HG02678 (cell line): Measurements from ENCODE around the gene PAGR1.

Source experiments
- ATAC-seq: cut with Tn5 transposase; IDR thresholded peaks from one replicate; pipeline ENCODE4 v1.9.1; 2021; ENCODE audit warnings: mild to moderate bottlenecking, moderate library complexity; ENCODE audit not compliant: unreplicated experiment

The PAGR1 gene

DNA sequence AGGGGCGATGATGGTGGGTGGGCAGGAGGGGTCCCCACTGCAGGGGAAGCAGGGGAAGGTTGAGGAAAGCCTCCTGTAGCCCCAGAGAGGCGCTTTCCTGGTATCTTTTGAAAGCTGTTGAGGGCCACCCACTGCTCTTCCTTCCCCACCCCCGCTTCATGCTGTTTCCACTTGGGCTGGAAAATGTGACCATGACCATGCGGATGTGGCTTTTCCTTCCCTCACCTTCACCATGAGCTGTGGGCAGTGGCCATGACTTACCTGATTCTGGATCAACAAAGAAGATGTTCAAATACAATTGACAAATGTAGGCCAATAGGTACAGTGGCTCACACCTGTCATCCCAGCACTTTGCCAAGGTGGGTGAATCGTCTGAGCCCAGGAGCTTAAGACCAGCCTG lies 18.1 kb downstream of the PAGR1 start:
- ATAC-seq = no peak

DNA sequence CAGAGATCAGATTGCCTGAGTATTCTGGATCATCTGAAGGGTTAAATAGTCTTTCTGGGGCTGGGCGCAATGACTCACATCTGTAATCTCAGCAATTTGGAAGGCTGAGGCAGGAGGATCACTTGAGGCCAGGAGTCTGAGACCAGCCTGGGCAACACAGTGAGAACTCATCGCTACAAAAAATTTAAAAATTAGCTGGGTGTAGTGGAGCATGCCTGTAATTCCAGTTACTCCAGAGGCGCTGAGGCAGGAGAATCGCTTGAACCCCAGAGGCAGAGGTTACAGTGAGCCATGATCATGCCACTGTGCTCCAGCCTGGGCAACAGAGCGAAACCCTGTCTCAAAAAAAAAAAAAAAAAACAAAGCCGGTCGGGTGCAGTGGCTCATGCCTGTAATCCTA lies 20.0 kb downstream of the PAGR1 start:
- no peak for ATAC-seq

DNA sequence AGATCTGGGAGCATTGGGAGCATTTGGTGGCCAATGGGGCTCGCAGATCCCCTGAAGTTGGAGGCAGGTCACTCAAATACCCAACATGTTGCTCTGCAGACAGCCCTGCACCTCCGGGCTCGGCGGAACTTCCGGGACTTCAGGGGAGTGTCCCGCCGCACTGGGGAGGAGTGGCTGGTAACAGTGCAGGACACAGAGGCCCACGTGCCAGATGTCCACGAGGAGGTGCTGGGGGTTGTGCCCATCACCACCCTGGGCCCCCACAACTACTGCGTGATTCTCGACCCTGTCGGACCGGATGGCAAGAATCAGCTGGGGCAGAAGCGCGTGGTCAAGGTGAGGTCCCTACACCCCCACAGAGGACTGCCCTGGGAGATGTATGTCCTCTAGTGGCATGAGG lies 20.7 kb downstream of the PAGR1 start:
- no peak for ATAC-seq

DNA sequence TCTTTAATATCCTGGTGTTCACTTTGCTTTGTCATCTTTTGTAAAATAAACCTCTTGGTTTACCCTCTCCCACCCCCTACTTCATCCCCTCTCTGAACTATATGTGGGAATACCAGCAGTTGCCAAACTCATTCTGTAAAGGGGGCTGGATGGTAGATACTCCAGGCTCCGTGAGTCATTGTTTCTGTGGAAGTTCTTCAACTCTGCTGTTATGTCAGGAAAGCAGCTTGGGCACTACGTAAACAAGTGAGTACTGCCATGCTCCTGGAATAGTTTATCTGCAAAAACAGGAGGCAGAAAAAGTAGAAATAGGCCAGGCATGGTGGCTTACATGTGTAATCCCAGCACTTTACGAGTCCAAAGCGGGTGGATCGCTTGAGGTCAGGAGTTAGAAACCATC lies 21.9 kb downstream of the PAGR1 start:
- ATAC-seq = no peak

DNA sequence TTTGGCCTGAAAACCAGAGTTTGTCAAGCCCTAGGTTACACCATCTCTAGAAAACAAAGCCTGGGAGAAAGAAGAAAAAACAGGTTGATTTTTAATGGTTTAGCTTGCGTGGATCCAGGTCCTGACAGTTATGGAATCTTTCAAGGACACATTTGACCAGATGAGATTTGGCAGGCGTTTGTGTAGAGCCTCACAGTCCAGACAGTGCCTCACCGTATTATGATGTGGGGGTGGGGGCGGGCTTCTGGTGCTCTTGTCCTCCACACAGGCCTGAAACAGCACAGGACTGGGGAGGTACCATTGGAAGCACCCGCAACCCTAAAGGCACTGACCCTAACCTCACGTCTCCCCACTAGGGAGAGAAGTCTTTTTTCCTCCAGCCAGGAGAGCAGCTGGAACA lies 23.9 kb downstream of the PAGR1 start:
- no peak for ATAC-seq

DNA sequence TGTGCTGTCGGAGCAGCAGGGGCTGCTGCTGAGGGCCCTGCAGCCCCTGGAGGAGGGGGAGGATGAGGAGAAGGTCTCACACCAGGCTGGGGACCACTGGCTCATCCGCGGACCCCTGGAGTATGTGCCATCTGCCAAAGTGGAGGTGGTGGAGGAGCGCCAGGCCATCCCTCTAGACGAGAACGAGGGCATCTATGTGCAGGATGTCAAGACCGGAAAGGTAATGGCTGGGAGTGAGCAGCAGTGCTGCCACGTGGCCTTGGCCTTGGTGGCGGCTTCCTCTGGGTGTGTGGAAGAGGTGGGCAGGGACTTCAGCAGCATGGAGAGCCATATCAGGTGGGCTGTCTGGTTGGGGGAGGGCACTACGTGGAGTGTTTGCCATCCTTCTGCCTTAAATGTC lies 24.3 kb downstream of the PAGR1 start:
- no peak for ATAC-seq

DNA sequence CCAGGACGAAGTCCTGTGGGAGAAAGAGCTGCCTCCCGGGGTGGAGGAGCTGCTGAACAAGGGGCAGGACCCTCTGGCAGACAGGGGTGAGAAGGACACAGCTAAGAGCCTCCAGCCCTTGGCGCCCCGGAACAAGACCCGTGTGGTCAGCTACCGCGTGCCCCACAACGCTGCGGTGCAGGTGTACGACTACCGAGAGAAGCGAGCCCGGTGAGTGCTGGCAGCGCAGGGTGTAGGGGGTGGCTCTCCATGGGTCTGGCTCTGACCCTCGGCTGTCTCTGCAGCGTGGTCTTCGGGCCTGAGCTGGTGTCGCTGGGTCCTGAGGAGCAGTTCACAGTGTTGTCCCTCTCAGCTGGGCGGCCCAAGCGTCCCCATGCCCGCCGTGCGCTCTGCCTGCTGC lies 25.7 kb downstream of the PAGR1 start:
- ATAC-seq = no peak

DNA sequence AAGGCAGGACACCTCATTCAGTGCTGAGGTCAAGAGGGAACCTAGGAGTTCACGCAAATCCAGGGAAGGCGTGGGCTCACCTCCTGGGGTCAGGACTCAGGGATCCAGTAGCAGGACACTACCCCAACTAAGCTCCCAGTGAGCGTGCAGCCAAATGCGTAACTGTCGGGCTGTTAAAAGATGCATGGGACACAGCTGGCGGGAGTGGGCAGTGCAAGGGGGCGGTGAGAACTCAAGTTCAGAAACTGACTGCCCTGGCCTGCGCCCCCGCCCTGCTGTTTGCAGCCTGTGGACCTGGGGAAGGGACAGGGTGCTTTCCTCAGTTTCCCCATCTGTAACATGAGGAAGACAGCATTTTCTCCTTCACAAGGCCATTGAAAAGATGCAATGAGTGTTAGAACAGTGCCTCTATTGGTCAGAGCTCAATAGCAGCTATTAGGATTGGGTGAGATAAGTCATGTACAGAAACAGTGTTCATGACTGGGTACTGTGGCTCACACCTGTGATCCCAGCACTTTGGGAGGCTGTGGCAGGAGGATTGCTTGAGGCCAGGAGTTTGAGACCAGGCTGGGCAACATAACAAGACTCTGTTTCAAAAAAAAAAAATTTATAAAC lies 26.9 kb downstream of the PAGR1 start:
- no peak for ATAC-seq

DNA sequence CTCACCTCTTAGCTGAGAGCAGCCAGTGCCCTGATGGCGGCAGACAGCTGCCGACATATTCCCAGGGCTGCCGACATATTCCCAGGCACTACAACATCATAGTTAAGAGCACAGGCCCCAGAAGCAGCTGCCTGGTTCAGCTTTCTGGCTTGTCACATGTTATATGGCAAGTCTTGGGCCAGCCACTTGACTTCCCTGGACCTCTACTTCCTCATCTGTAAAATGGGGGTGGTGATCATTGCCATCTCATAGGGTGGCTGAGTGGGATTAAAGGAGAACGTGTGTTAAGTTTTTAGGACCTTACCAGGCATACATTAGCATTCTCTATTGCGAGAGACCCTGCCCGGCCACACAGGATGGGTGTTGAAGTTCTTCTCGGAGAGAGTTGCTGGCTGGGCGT lies 28.0 kb downstream of the PAGR1 start:
- ATAC-seq = no peak

DNA sequence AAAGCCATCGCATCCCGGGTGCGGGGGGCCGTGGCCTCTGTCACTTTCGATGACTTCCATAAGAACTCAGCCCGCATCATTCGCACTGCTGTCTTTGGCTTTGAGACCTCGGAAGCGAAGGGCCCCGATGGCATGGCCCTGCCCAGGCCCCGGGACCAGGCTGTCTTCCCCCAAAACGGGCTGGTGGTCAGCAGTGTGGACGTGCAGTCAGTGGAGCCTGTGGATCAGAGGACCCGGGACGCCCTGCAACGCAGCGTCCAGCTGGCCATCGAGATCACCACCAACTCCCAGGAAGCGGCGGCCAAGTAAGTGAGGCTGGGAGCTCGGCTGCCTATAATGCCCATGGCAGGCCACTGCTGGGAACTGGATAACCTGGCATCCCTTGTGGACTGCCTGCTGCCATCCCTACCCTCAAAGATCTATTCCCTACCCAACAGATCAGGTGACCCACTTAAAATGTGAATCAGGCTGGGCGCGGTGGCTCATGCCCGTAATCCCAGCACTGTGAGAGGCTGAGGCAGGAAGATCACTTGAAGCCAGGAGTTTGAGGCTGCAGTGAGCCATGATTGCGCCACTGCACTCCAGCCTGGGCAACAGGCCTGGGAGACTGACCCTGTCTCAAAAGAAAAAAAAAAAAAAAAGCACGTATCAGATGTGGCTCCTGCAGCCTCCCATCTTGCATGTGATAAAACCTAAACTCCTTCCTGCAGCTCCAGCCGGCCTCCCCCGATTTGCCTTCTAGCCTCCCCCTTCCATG lies 28.8 kb downstream of the PAGR1 start:
- ATAC-seq = no peak

DNA sequence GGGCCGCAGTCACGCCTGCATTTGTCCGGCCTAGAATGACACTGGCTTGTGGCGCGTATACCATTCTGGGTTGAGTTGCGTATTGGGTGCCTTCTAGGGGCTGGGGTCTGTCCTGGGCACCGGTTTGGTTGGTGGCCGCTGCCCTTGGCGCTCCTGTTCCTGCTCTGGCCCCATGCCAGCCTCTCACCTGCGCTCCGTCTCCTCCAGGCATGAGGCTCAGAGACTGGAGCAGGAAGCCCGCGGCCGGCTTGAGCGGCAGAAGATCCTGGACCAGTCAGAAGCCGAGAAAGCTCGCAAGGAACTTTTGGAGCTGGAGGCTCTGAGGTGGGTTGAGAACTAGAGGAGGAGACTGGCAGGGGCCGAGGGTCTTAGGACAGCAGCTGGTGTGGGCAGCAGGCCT lies 29.7 kb downstream of the PAGR1 start:
- ATAC-seq = no peak

DNA sequence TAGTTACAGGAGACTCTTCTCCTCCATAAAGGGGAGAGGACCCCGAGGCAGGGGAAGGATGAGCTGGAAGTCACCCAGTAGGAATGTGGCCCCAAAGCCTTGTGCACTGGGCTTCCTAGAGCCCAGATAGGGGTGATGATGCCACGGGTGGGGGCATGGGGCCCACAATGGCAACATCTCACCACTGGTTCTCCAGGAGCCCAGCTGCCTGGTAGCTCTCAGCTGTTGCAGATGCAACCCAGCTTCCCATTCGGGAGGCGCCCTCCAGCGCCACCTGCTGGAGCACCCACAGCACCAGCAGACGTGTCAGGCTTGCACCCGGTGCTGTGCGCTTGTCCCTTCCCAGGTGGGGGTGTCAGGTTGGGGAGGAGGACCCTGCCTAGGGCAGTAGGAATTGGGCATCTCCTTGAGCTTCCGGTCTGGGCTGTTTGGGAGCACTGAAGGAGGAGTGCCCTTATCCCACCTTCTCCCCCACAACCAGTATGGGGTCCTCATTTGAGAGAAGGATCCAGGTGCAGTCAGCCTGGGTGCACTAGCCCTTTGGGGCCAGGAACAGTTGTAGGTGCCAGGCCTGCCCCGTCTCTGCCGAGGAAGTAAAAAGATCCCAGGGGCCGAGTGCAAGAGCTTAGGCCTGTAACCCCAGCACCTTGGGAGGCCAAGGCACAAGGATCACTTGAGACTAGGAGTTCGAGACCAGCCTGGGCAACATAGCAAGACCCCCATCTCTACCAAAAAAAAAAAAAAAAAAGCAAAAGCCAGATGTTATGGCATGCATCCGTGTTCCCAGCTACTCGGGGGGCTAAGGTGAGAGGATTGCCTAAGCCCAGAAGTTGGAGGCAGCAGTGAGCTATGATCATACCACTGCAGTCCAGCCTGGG lies 32.7 kb downstream of the PAGR1 start:
- peak; percentile 52 for ATAC-seq

DNA sequence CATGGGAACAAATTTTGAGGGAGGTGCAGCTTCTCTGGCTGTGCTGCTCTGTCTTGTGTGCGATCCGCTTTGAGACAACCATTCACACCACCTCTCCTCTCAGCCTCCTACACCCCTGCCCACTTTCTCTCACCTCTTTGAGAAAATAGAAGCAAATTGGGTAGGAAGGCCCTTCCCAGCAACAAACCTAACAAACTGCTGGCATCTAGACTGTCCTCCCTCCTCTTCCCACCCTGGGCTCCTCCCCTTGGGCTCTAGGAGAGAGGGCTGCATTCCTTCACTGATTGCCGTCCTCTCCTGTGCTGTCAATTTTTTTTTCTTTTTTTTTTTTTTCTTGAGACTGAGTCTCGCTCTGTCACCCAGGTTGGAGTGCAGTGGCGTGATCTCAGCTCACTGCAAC lies 33.6 kb downstream of the PAGR1 start:
- no peak for ATAC-seq

DNA sequence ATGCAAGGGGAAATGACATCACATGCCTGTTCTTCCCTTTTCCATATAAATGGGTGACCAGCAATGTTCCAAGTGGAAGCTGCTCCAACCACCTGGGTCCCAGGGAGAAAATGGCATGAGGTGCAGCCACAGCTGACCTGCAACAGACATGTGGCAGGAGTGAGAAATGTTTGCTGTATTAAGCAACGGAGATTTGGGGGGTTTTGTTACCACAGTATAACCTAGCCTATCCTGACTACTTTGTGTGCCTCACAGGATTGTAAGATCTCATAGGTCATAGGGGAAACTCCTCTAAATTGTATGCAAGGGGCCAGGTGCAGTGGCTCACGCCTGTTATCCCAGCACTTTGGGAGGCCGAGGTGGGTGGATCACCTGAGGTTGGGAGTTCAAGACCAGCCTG lies 35.0 kb downstream of the PAGR1 start:
- no peak for ATAC-seq

DNA sequence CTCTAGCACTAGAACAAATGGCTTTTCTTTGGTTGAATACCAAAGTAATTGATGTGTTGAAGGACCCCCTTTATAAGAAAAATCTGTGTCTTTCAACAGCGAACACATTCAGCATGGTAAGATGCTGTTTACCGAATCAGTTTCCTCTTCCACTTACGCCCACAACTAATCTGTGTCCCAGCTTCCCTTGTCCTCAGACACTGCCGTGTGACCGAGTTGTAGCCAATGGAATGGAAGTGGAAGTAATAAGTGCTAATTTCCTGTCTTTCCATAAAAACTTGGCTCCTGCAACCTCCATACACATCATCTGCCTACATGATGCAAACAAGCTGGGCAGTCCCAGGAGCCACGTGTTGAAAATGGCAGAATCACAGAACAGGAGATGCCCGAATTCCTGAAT lies 36.7 kb downstream of the PAGR1 start:
- no peak for ATAC-seq

DNA sequence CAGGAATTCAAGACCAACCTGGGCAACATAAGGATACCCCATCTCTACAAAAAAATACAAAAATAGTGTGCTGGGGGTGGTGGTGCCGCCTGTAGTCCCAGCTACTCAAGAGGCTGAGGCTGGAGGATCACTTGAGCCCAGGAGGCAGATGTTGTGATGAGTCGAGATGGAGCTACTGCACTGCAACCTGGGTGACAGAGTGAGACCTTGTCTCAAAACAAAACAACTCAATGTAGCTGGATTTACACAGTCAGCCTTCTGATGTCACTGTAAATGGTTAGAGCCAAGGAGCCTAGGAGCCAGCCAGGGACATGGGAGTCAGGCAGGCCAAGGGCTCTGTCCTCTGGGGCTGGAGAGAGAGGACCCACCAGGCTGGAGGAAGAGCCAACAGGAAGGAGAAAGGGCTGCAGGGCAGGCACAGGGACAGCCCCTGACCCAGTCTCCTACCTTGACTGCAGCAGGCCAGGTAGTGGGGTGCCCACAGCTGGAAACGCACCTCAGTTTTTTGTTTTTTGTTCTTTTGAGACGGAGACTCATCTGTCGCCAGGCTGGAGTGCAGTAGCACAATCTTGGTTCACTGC lies 38.7 kb downstream of the PAGR1 start:
- no peak for ATAC-seq

DNA sequence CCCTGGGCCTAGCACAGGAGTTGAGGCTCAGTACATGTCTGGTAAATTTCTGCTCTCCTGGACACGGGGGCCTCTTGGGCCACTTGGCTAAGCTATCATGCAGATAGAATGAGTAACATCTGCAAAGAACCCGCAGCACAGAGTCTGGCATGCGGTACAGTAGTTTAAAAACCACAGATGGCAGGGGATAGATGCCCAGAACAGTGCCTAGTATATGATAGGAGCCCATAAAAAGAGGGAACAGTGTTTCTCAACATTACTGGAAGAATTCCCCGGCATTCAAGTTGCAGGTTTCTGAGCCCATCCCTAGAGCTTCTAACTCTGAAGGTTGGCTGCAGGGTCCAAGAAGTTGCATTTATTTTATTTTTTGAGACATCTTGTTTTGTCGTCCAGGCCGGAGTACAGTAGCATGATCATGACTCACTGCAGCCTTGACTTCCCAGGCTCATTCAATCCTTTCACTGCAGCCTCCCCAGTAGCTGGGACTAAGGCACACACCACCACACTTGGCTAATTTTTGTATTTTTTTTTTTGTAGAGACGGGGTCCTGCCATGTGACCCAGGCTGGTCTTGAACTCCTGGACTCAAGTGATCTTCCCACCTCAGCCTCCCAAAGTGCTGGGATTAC lies 41.3 kb downstream of the PAGR1 start:
- ATAC-seq = no peak

DNA sequence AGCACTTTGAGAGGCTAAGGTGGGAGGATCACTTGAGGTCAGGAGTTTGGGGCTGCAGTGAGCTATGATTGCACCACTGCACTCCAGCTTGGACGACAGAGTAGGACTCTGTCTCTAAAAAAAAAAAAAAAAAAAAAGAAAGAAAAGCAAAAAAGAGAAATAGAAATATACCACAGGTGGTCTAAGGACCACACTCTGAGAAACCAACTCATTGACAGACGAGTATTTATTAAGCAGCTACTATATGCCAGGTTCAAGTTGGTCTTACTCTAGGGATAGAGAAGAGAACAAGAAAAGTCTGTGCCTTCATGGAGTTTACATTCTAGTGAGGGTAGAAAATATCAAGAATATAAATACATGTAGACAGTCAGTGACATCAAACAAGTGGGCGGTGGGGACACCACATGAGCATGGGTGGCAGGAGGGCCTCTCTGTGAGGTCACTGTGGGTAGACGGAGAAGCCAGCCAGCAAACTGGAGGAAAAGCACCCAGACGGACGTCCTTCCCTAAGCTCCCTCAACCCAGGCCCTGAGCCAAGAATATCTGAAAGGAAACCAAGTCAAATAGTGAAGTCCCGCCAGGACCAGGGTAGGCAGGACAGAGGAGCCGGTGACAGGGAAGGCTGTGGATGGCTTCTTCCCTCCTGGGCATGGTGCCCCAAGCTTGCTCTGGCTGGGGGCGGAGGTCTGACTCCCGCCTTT lies 42.3 kb downstream of the PAGR1 start:
- ATAC-seq = no peak

DNA sequence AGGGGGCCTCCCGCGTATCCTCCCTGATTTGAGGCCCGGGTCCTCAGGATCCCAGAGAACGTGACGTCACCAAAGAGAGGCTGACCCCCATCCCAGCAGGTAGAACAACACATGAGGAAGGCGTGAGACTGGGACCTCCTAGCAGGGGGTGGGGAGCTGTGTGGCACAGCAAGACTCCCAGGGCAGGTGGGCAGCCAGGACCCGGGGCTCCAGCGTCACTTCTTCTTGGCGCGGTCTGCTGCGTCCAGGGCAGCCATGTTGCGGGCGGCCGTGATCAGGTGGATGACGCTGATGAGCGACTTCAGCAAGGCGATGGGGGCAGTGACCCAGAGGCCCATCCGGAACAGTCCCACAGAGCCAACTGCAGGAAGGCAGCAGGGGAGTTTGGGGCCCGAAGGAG lies 43.0 kb downstream of the PAGR1 start:
- no peak for ATAC-seq

DNA sequence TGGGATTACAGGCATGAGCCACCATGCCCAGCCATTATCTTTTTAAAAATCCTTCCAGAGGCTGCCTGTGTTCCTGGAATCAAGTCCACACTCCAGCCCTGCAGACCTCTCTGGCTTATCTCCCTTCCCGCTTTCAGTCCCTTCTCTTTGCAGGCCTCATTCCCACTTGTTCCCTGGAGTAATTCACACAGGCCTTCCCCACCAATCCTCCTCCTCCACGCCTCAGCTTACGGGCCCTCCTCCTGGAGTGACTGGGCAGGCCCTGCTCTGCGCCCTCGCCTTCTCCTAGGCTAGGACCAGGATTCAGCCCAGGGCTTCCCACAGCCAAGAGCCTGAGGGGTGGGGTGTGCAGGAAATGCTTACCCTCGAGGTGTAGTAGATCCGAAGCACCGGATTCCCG lies 44.3 kb downstream of the PAGR1 start:
- ATAC-seq = no peak
